Keratinocyte (primary cell): ENCODE results near the gene RPL28. TPM values are rescaled to one million over a fixed set of nuclear protein-coding genes. Genes with fewer than 3 reads are reported as not detected.
"Not testable (repeated sequence)": the region's sequence is repeated elsewhere in the genome, so short reads cannot be mapped to it uniquely, and the experiment has no call there.

Experiments used
- DNase-seq: peaks from one replicate; pipeline ENCODE4 v3.0.0-alpha.2; 2011; ENCODE audit warnings: low read depth, missing footprints, low spot score
- FAIRE-seq: peaks from 2 replicates; lab custom pipeline; 2011; peaks lifted over from hg19 to GRCh38; lab: Jason Lieb, UNC
- H2AFZ ChIP-seq: 2 replicates; pipeline ENCODE4 v1.6.0; 2012; ENCODE audit warnings: low read length, control low read depth, inconsistent platforms; ENCODE audit not compliant: control insufficient read depth
- H3K27ac ChIP-seq: 2 replicates; pipeline ENCODE4 v1.5.1; 2011; ENCODE audit warnings: low read length; ENCODE audit not compliant: control insufficient read depth, insufficient read depth
- H3K27me3 ChIP-seq: 3 replicates; pipeline ENCODE4 v1.6.0; 2011; ENCODE audit warnings: low read length; ENCODE audit not compliant: control insufficient read depth, insufficient read depth; ENCODE audit errors: extremely low read depth
- H3K36me3 ChIP-seq, 2 experiments: 2 replicates in 1 of 2; 3 replicates in 1 of 2; pipeline ENCODE4 v1.5.1; 2011; ENCODE audit warnings: low read length in 2 of 2, mild to moderate bottlenecking in 1 of 2; ENCODE audit not compliant: control insufficient read depth in 2 of 2, insufficient read depth in 2 of 2; ENCODE audit errors: extremely low read depth in 1 of 2
- H3K4me1 ChIP-seq: 3 replicates; pipeline ENCODE4 v1.5.1; 2011; ENCODE audit warnings: low read length; ENCODE audit not compliant: control insufficient read depth, insufficient read depth; ENCODE audit errors: extremely low read depth
- H3K4me2 ChIP-seq: 3 replicates; pipeline ENCODE4 v1.6.0; 2011; ENCODE audit warnings: low read depth, low read length; ENCODE audit not compliant: control insufficient read depth, insufficient read depth; ENCODE audit errors: extremely low read depth
- H3K4me3 ChIP-seq, 3 experiments: fragments of 200-600 bp in 1 of 3; sonication (generic) in 1 of 3; 2 replicates in 2 of 3; 3 replicates in 1 of 3; pipeline ENCODE4 v1.5.1; 2011 to 2016; ENCODE audit warnings: low read length in 3 of 3, mild to moderate bottlenecking in 3 of 3, control low read depth in 2 of 3, inconsistent platforms in 1 of 3, low read depth in 1 of 3, mixed read lengths in 1 of 3, mixed run types in 1 of 3, moderate library complexity in 1 of 3; ENCODE audit not compliant: control insufficient read depth in 2 of 3, insufficient read depth in 2 of 3; ENCODE audit errors: extremely low read depth in 1 of 3
- H3K79me2 ChIP-seq: 2 replicates; pipeline ENCODE4 v1.6.0; 2012; ENCODE audit warnings: low read length; ENCODE audit not compliant: control insufficient read depth, insufficient read depth
- H3K9ac ChIP-seq: 3 replicates; pipeline ENCODE4 v1.6.0; 2011; ENCODE audit warnings: low read length; ENCODE audit not compliant: control insufficient read depth, insufficient read depth; ENCODE audit errors: extremely low read depth
- H3K9me1 ChIP-seq: 3 replicates; pipeline ENCODE4 v1.6.0; 2011; ENCODE audit warnings: low read length; ENCODE audit not compliant: control insufficient read depth, insufficient read depth; ENCODE audit errors: extremely low read depth
- H3K9me3 ChIP-seq: 2 replicates; pipeline ENCODE4 v1.5.1; 2012; ENCODE audit warnings: low read depth, low read length; ENCODE audit not compliant: control insufficient read depth
- H4K20me1 ChIP-seq: 3 replicates; pipeline ENCODE4 v1.6.0; 2011; ENCODE audit warnings: low read length; ENCODE audit not compliant: control insufficient read depth, insufficient read depth; ENCODE audit errors: extremely low read depth
- CTCF ChIP-seq, 3 experiments: IDR thresholded peaks in 1 of 3; conservative IDR thresholded peaks in 1 of 3; optimal IDR thresholded peaks in 1 of 3; 2 replicates in 2 of 3; 3 replicates in 1 of 3; pipeline versions ENCODE3 to v1.5.1; 2011; ENCODE audit warnings: low read length in 3 of 3, mild to moderate bottlenecking in 3 of 3, moderate library complexity in 2 of 3, control low read depth in 1 of 3, inconsistent platforms in 1 of 3; ENCODE audit not compliant: insufficient read depth in 2 of 3; ENCODE audit errors: extremely low read depth in 1 of 3
- EZH2 ChIP-seq: IDR thresholded peaks from one replicate; pipeline ENCODE4 v1.6.1; 2012; ENCODE audit warnings: inconsistent platforms, mild to moderate bottlenecking, low read length, moderate library complexity
- dilution Hi-C: fragments of 300-500 bp; cut with MboI; formaldehyde crosslinking; loops from one replicate; pipeline ENCODE4 v1.7.0; 2020; ENCODE audit warnings: low sequenced_read_pairs; ENCODE audit not compliant: extremely low pct_ligation_motif_present
- polyA plus RNA-seq, 5 experiments: library from polyadenylated mRNA; depleted of rRNA in 3 of 5; stranded (reverse) in 3 of 5; stranded (forward) in 1 of 5; unstranded in 1 of 5; fragments of >200 nt; gene quantifications; 1 replicate in 1 of 5; 2 replicates in 3 of 5; 3 replicates in 1 of 5; pipeline versions ENCODE4 v1.2.1 to v1.2.3, GENCODE V29; 2011 to 2012; ENCODE audit warnings: missing spikeins in 2 of 5, low read depth in 1 of 5, low replicate concordance in 1 of 5

The RPL28 gene
- polyA plus RNA-seq, 1 donor (not counting 4 experiments of a cell fraction or from before 2014, with no cell fraction given): 282 TPM

- no peak for DNase-seq
- Histone ChIP-seq H3K4me1 (peaks cover 4% of the 10 kb centered on the region), H2AFZ (no peak overlapping the region), H3K79me2 (no peaks in the 10 kb centered on the region), H3K9me1 (no peaks in the 10 kb centered on the region), H3K9ac (no peak overlapping the region), H3K4me3 (no peak overlapping the region), H4K20me1 (no peaks in the 10 kb centered on the region), H3K27ac (no peak overlapping the region), H3K9me3 (no peaks in the 10 kb centered on the region), H3K27me3 (peaks cover 3% of the 10 kb centered on the region), H3K4me2 (no peak overlapping the region), H3K36me3 (no peaks in the 10 kb centered on the region)
- TF ChIP-seq EZH2 (no peak), CTCF (optimal IDR thresholded peaks at IDR 0.05 in 1 of 3, IDR thresholded peaks at IDR 0.05 in 1 of 3, conservative IDR thresholded peaks at IDR 0.05 in 1 of 3; ENCODE audit: extremely low read depth in 1 of 3, insufficient read depth in 2 of 3, low read length in 3 of 3) (no peak)
- dilution Hi-C loops: no loop called here
- FAIRE-seq: no peak
These were observed 33.4 kb downstream of the RPL28 start for GRCh38 chr19:55419103-55419502.

GRCh38 chr19:55419624-55420236, 34.0 kb downstream of the RPL28 start:
- Histone ChIP-seq H3K9me1 (no peaks in the 10 kb centered on the region), H3K79me2 (no peaks in the 10 kb centered on the region), H2AFZ (no peak overlapping the region), H3K27me3 (peaks cover 6% of the 10 kb centered on the region), H3K9ac (no peak overlapping the region), H3K36me3 (no peaks in the 10 kb centered on the region), H3K4me3 (no peak overlapping the region), H3K4me2 (no peak overlapping the region), H3K4me1 (peaks cover 4% of the 10 kb centered on the region), H3K9me3 (no peaks in the 10 kb centered on the region), H3K27ac (no peak overlapping the region), H4K20me1 (no peaks in the 10 kb centered on the region)
- DNase-seq (no peak), FAIRE-seq (no peak)
- dilution Hi-C loops: no loop called here
- TF ChIP-seq CTCF (optimal IDR thresholded peaks at IDR 0.05 in 1 of 3, IDR thresholded peaks at IDR 0.05 in 1 of 3, conservative IDR thresholded peaks at IDR 0.05 in 1 of 3; ENCODE audit: extremely low read depth in 1 of 3, insufficient read depth in 2 of 3, low read length in 3 of 3): no peak
- TF ChIP-seq EZH2: no peak

- FAIRE-seq, H3K36me3 ChIP-seq, H3K9me1 ChIP-seq, H3K4me2 ChIP-seq, H3K4me3 ChIP-seq, dilution Hi-C loops, H3K27me3 ChIP-seq, H2AFZ ChIP-seq, H3K79me2 ChIP-seq, H3K4me1 ChIP-seq, H3K9me3 ChIP-seq, H3K9ac ChIP-seq, DNase-seq, H3K27ac ChIP-seq, H4K20me1 ChIP-seq: not testable (repeated sequence)
These were observed 35.5 kb downstream of the RPL28 start for GRCh38 chr19:55421281-55421680.
